GM21825 (cell line): ENCODE measurements around the gene GGACT.

Experiments used
- ATAC-seq: cut with Tn5 transposase; IDR thresholded peaks from one replicate; pipeline ENCODE4 v1.9.1; 2021; ENCODE audit warnings: mild to moderate bottlenecking, moderate library complexity; ENCODE audit not compliant: unreplicated experiment

GGACT gene

DNA sequence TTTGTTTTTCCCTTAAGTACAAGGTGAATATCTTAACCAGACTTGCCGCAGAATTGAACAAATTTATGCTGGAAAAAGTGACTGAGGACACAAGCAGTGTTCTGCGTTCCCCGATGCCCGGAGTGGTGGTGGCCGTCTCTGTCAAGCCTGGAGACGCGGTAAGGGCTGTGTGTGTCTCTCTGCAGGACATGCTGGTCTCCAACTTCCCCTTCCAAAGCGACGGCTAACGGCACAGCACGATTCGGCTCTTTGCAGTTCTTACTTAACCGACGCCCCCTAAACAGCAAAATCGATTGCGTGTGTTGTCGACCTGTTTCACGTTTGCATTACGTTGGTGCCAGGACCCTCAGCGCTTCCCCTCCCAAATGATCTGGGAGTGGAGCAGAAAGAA, 73.2 kb downstream of the GGACT start:
- ATAC-seq = no peak

GRCh38 chr13:100514788-100515409, 73.7 kb downstream of the GGACT start:
- ATAC-seq = peak; percentile 88

DNA sequence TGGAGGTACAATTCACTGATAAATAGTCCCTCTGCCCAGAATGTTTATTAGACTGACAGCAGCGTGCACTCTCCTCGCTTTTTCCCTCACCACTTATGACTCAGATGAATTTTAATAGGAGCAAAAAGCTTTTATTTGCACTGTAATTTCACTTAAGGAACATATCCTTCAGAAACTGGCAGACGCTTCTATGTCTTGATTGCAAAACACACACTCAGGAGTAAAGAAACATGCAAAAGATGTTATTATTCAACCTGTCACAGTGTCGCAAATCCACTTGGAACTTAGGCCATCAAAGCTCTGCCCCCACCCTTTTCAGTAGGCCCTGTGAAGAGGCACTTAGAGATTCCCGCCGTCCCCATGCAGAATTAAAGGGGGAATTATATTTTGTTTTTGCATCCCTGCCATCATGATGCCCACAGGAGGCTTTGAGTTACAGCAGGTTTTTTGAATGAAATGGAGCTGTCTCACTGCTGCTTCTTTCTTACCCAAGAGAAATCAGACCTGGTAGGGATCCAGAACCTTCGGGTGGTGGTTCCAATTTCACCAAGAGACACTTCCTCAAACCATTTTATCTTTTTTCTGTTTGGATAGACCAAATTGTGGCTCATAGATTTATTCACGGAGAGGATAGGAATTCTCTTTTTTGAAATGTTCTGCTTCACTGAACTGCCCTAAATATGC, 74.5 kb downstream of the GGACT start:
- ATAC-seq = no peak

- no peak for ATAC-seq
Observed at GRCh38 chr13:100513171-100513570, 75.4 kb downstream of the GGACT start.

GRCh38 chr13:100512422-100512821, 76.2 kb downstream of the GGACT start:
- no peak for ATAC-seq

- ATAC-seq = no peak
Observed at GRCh38 chr13:100511466-100511865, 77.1 kb downstream of the GGACT start.

DNA sequence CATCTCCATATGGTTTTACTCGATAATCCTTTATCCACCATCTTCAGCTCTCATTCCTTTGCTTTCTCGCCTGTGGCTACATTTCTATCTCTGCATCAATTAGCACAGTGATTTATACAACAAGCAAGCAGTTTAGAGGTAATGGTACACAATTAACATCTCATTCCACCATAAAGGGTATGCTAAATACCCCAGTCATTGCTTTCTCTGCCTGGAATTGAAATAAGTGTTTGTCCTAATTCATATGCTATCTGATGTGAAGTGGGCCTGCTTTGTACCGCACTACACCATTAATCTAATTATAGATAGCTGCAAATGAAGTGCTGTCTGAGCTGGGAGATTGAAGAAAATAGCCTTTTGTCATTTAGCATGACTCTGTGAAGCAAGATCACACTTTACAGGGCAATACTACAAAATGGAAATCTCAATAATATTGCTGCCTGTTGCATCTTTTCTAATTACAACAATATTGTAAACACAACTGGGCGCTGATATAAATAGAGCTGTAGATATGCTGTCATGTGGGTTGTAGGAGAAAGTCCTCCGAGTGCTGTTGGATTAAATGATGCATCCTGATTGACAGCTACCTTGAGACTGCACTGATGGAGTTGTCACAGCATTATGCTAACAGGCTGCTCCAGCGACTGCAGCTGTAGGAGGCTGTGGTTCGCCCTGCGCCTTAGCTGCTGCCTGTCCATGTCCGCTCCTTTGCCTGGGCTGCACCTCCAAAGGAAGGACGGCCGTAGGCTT, 78.2 kb downstream of the GGACT start:
- ATAC-seq = no peak

DNA sequence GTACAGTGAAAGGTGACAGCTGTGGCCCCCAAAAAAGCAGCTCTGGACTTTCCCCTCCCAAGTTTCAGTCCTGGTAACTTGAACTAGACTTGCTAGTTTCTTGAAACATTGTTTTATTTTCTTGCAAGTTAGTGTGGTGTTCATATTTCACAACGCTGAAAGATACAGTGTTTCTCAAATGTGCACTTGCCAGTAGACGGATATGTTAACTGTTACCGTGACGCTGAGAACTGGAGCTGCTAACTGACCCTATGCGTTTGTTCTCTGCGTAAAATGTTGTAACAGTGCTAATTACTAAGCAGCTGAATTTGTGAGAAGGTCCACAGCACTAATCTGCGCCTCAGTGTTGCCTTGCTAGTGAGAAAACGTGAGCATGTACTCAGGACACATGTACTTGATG, 79.6 kb downstream of the GGACT start:
- no peak for ATAC-seq

DNA sequence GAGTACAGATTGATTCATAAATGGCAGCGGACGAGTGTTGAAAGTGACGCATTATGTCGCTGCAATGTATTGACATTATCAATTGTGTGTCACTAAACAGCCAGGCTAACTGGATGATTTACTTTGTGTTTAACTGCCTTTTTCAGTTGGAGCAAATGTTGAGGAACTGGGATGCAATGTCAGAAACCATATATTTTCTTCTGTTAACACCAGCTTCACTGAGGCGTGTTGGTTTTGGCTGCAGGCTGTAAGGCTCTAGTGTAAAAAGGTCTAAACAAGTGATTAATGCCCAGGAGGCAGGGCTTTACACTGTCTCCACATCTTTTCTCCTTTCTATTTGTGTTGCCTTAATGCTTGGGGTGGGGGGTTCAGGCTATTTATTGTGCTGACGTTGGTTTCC, 80.1 kb downstream of the GGACT start:
- ATAC-seq = no peak

DNA sequence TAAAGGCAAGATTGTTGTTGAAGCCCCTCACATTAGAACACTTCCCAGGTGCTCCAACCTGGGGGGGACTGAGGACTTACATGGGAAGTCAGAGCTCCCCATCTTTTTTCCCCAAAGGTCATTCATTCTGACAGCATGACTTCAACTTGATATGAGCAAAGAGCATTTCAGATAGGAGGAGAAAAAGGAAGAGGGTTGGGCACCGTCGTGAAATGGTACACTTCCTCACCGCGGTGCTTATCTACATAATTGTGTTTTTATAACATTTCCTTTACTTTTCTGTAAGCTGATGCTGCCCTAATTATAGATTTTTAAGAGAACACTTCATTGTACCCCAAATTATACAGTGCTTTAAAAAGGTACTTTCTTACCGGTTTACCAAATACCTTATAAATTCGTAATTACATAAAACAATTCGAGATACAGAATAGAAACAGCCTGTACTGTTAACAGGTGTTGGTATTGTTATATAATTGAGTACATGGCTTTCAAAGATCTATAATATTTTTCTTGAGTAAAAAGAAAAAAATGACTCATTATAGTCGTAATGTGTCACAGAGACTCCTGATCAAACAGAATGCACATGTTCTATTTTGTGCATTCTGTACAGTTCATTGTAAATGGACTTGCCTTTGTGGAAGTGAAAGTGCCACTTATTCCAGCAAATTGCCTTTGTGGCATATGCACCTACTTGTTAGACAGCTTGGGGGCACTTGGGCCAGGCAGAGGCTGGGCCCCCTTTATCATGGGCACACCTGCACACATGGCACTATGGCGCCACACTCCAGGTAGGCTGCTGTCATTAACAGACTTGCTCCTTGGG, 81.8 kb downstream of the GGACT start:
- ATAC-seq = no peak

DNA sequence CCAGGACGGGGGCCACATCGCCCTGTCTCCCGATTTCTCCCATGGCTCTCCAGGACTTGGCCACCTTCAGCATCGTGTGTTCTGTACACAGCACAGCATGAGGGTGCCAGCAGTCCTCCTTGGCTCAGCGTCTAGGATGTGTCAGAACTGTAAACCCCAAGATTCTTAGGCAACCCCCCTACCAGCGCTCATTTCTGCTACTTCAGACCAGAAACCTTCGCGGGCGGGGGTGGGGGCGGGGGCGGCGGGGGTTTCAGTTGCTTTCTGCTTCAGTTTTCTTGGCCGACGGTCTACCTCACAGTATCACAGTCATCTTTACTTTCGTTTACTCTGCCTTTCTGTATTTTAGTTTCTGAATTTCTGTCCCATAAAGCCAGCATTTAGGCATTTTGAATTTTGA, 82.4 kb downstream of the GGACT start:
- no peak for ATAC-seq

GRCh38 chr13:100503622-100504021, 85.0 kb downstream of the GGACT start:
- no peak for ATAC-seq

DNA sequence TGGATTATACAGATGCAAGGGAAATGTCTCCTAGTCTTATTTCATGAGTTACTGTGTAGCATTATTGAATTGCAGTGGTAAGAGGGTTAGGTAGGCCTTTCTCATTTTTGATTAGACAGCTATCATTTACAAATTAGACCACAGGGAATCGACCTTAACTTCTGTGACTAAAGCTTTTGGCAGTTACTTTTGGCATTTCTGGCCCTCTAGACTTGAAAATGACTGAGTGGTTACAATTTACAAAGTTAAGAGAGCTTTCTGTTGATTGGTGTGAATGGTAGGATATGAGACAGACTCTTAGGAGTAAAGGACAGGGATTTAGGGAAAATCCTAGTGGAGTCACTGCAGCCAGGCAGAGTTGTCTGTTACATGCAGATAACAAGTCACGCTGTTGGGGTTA, 86.1 kb downstream of the GGACT start:
- no peak for ATAC-seq

GRCh38 chr13:100497389-100497788, 91.2 kb downstream of the GGACT start:
- ATAC-seq = no peak

GRCh38 chr13:100495455-100495854, 93.1 kb downstream of the GGACT start:
- ATAC-seq = no peak

GRCh38 chr13:100493418-100493817, 95.2 kb downstream of the GGACT start:
- no peak for ATAC-seq

DNA sequence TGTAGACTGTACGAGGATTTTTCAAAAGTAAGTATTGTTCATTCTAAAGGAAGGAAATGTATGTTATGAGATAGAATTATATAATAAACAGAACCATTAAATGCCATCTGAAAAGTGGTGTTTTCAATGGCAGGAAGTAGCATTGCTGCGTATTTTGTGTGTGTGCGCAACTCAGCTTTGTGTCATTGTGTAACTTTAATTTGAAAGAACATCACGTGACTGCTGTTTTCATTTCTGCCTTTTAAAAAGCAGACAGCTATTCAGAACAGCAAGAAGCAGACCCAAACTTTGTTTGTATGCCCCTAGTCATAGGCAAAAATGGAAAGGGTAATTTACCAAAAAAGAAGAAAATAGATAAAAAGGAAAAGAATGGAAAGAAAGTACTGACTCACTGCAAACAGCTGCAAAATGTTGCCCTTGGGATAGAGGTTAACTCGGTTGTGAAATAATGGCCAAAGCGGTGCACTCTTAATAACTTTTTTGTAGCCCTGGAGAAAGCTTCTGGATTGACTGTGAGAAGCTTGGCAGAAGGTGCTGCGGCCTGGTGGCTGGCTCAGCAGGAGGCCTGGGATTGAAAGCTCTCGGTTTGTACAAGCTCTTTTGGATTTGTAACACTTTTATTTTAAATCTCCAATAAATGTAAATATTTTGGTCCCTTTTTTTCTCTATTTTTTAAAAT, 97.3 kb downstream of the GGACT start:
- ATAC-seq = no peak

DNA sequence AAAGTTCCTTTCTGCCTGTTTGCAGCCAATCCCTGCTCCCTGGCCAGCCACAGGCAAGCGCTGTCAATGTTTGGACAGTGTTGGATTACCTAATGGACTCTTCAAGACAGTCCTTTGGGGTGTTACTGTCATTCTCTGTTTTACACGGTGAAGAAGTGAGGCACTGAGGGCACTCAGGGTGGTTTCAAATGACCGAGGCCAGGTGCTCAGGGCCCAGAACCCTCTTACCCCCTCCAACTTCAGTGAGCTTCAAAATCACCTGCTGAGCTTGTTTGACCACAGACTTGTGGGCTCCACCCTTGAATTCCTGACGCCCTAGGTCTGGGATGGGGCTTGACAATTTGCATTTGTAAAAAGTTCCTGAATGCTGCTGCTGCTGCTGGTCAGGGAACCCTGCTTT, 97.9 kb downstream of the GGACT start:
- ATAC-seq = no peak

DNA sequence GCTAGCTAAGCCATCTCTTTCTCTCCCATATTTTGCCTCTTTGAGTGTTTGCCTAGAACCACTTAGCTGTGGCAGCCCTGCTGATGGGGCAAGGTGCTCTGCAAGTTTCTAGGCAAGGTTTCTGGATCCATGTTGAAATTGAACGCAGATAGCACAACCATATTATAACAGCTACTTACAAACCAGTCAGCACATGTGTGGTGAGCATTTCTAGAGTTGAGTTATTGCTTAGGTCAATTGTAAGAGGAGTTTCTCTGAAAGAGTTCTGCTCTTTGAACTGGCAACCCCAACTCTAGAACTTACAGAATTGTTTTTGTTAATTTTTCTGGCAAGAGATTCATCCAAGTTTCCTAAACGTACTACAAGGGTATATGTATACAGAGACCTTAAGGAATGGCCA, 103.3 kb downstream of the GGACT start:
- no peak for ATAC-seq

DNA sequence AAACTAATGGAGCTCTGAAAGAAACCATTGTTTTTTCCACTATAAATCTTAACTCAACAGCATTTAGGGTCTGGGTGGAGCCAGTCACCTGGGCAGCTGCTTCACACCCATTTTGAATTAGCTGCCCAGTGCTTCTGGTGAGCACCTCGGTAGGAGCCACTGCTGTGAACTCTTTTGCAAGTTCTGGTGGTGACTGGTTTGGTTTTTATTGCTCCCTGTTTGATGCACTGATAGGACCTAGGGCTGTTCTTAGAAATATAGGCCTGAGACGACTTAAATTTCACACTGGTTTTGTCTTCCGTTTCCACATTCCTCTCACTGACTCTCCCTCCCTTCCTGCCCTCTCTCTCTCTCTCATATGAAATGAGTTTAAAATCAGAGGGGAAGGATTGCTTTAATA, 103.9 kb downstream of the GGACT start:
- no peak for ATAC-seq

DNA sequence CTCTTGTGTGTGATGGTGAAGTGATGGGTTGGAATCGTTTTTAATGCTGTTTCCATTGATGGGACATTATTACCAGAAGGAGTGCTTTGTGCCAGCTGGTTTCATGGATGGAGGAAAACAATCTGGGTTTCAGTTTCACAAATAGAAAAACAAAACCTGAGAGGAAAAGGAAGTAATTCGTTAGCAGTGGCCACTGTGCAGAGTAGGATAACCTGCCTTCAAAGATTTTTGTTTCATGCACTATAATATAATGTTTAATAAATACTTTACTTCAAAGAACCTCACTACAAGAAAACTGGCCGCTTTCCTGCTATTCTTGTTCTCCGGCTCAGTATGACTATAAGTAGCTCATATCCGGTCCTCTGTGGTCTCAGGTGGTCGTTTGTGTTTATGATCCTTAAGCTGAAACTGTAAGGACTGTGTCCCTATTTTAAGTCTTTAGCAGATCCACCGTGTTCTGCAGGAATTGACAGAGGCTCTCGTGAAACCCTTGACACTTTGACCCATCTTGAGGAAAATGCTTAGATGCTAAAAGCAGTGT, 104.7 kb downstream of the GGACT start:
- ATAC-seq = no peak
